IMR-90 (cell line): ENCODE data around the gene NUP210.

Experiments
- CTCF ChIP-seq: conservative IDR thresholded peaks from 2 replicates; pipeline ENCODE4 v1.5.1; 2012; ENCODE audit warnings: mild to moderate bottlenecking, low read depth, low read length, improper control_type of control experiment
- MAFK ChIP-seq: IDR thresholded peaks from 2 replicates; pipeline ENCODE4 v1.6.1; 2012; ENCODE audit warnings: low read depth, low read length, improper control_type of control experiment
- MAZ ChIP-seq: IDR thresholded peaks from 2 replicates; pipeline ENCODE4 v1.6.1; 2012; ENCODE audit warnings: low read depth, mild to moderate bottlenecking, low read length, improper control_type of control experiment, moderate library complexity, borderline replicate concordance
- MXI1 ChIP-seq: IDR thresholded peaks from 2 replicates; pipeline ENCODE4 v1.6.1; 2012; ENCODE audit warnings: low read depth, mild to moderate bottlenecking, low read length, moderate library complexity, borderline replicate concordance
- POLR2A ChIP-seq: IDR thresholded peaks from 2 replicates; pipeline ENCODE4 v1.6.1; 2012; ENCODE audit warnings: mild to moderate bottlenecking, low read depth, low read length
- RCOR1 ChIP-seq: IDR thresholded peaks from 2 replicates; pipeline ENCODE4 v1.6.1; 2012; ENCODE audit warnings: mild to moderate bottlenecking, low read length, improper control_type of control experiment; ENCODE audit not compliant: insufficient replicate concordance
- SMC3 ChIP-seq: fragments of 150-350 bp; IDR thresholded peaks from 2 replicates; pipeline ENCODE4 v1.6.1; 2016; ENCODE audit warnings: low read depth, mild to moderate bottlenecking, antibody characterized with exemption, low read length, moderate library complexity
- TF ChIP-seq, protein P1 (sequence below): fragments of 150-350 bp; IDR thresholded peaks from 2 replicates; pipeline ENCODE4 v1.6.1; 2016; ENCODE audit warnings: low read depth, mild to moderate bottlenecking, low read length, moderate library complexity, borderline replicate concordance

DNA sequence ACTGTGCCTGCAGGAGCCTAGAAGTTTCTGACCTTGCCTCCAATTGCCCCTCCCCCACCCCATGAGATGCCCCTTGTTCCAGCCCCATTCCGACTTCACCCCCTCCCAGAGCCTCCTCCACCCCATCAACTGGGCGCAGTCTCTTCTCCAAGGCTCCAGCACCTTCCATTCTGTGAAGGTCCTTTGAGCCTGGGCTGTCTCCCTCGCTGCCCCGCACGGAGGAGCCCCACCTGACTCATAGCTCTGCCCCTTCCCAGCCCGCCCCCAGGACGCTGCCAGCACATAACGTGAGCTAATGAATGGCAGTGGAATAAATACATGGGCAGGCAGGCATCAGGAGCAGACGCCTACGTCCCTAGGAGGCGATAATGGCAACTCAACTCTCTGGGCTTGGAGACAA is 113.1 kb downstream of the NUP210 start:
- no peak for TF ChIP-seq MAZ
- TF ChIP-seq CTCF = no peak
- TF ChIP-seq POLR2A = no peak
- no peak for TF ChIP-seq SMC3
- TF ChIP-seq MAFK = no peak
- TF ChIP-seq MXI1 = no peak
- no peak for TF ChIP-seq RCOR1
- TF ChIP-seq, protein P1, sequence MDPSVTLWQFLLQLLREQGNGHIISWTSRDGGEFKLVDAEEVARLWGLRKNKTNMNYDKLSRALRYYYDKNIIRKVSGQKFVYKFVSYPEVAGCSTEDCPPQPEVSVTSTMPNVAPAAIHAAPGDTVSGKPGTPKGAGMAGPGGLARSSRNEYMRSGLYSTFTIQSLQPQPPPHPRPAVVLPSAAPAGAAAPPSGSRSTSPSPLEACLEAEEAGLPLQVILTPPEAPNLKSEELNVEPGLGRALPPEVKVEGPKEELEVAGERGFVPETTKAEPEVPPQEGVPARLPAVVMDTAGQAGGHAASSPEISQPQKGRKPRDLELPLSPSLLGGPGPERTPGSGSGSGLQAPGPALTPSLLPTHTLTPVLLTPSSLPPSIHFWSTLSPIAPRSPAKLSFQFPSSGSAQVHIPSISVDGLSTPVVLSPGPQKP = no peak
